Esophagus muscularis mucosa (tissue), 4 donors: ENCODE measurements around the gene SETD5. TPM values are rescaled to one million over a fixed set of nuclear protein-coding genes. Genes with fewer than 3 reads are reported as not detected.

ENCODE experiments used
- DNase-seq: peaks from one replicate; pipeline ENCODE4 v3.0.0-alpha.2; 2017; ENCODE audit errors: extremely low spot score
- H3K27ac ChIP-seq, 4 donors: fragments of 200-600 bp; sonication (generic); replicated peaks in 1 of 4; 1 replicate in 3 of 4; 2 replicates in 1 of 4; pipeline ENCODE4 v1.5.1; 2016 to 2019; ENCODE audit warnings: mild to moderate bottlenecking in 1 of 4
- H3K27me3 ChIP-seq, 4 donors: fragments of 200-600 bp; sonication (generic); one replicate each; pipeline versions ENCODE4 v1.5.1 to v1.6.0; 2016 to 2019
- H3K36me3 ChIP-seq, 4 donors: fragments of 200-600 bp; sonication (generic); one replicate each; pipeline ENCODE4 v1.5.1; 2016 to 2019
- H3K4me1 ChIP-seq, 4 donors: fragments of 200-600 bp; sonication (generic); one replicate each; pipeline ENCODE4 v1.5.1; 2016 to 2019
- H3K4me3 ChIP-seq, 4 donors: fragments of 200-600 bp; sonication (generic); 1 replicate in 2 of 4; 2 replicates in 2 of 4; pipeline ENCODE4 v1.5.1; 2016 to 2019; ENCODE audit warnings: mild to moderate bottlenecking in 4 of 4, moderate library complexity in 1 of 4
- H3K9me3 ChIP-seq, 4 donors: fragments of 200-600 bp; sonication (generic); 1 replicate in 3 of 4; 2 replicates in 1 of 4; pipeline ENCODE4 v1.5.1; 2016 to 2019
- CTCF ChIP-seq, 3 experiments: fragments of 200-600 bp in 2 of 3; fragments of 450-650 bp in 1 of 3; sonication (generic) in 2 of 3; IDR thresholded peaks; one replicate each; pipeline ENCODE4 v1.5.1; 2017 to 2019; ENCODE audit warnings: antibody characterized with exemption in 3 of 3, mild to moderate bottlenecking in 2 of 3, moderate library complexity in 1 of 3
- EP300 ChIP-seq: sonication (generic); formaldehyde crosslinking; IDR thresholded peaks from one replicate; pipeline ENCODE4 v1.6.1; 2017; ENCODE audit warnings: antibody characterized with exemption
- POLR2A ChIP-seq: fragments of 450-650 bp; IDR thresholded peaks from one replicate; pipeline ENCODE4 v1.6.1; 2017; ENCODE audit warnings: antibody characterized with exemption, moderate library complexity, mild to moderate bottlenecking, low read depth
- POLR2AphosphoS5 ChIP-seq, 2 donors: sonication (generic); formaldehyde crosslinking; IDR thresholded peaks; one replicate each; pipeline ENCODE4 v1.6.1; 2017; ENCODE audit warnings: antibody characterized with exemption in 2 of 2
- WGBS: methylation state at CpG from one replicate; pipeline ENCODE4 v1.1.5; 2018; 5-methylcytosine and 5-hydroxymethylcytosine counted together
- intact Hi-C: fragments of 100-400 bp; cut with DNase I; formaldehyde crosslinking; loops from one replicate; pipeline ENCODE4 v1.15.1; 2023
- total RNA-seq, 4 donors: library from RNA; depleted of rRNA; stranded (reverse); fragments of >200 nt; gene quantifications; one replicate each; pipeline versions ENCODE4 v1.1.0 to v1.2.1, GENCODE V29; 2016

SETD5 gene
- total RNA-seq, 4 donors from 2014 or later: 54.8 to 84.3 (median 78.1) TPM

GRCh38 chr3:9497821-9498565, 100.6 kb downstream of the SETD5 start:
- no peak for DNase-seq
- intact Hi-C loops: no loop called here
- WGBS: 91% methylated on average over 8 of the region's 8 CpGs
- Histone ChIP-seq H3K4me3 (no peak overlapping the region), H3K27ac (no peak overlapping the region), H3K36me3 (no peaks in the 10 kb centered on the region), H3K9me3 (no peaks in the 10 kb centered on the region), H3K27me3 (peaks cover 0 to 40% (median 13%) of the 10 kb centered on the region in 4 donors), H3K4me1 (peaks cover 13 to 15% (median 14%) of the 10 kb centered on the region in 4 donors)
- no peak for TF ChIP-seq POLR2A
- TF ChIP-seq EP300: no peak
- TF ChIP-seq POLR2AphosphoS5 (IDR thresholded peaks at IDR 0.05): no peak
- TF ChIP-seq CTCF (IDR thresholded peaks at IDR 0.05): no peak

- TF ChIP-seq POLR2AphosphoS5 (IDR thresholded peaks at IDR 0.05) (no peak), POLR2A (no peak), EP300 (no peak), CTCF (IDR thresholded peaks at IDR 0.05) (no peak)
- Histone ChIP-seq H3K27ac (no peak overlapping the region), H3K27me3 (peaks cover 0 to 40% (median 13%) of the 10 kb centered on the region in 4 donors), H3K36me3 (no peaks in the 10 kb centered on the region), H3K4me1 (peaks cover 13 to 15% (median 14%) of the 10 kb centered on the region in 4 donors), H3K4me3 (no peak overlapping the region), H3K9me3 (no peaks in the 10 kb centered on the region)
- WGBS: 93% methylated on average over 4 of the region's 6 CpGs
- no peak for DNase-seq
- intact Hi-C loops: no loop called here
Observed at GRCh38 chr3:9498781-9499180, 101.4 kb downstream of the SETD5 start.

- intact Hi-C loops: loop anchor here (10.0 kb wide), 1 partner anchor 145 kb away; the partner anchor contains the start of gene MTMR14
- H3K27me3 ChIP-seq: peaks cover 0 to 40% (median 13%) of the 10 kb centered on the region in 4 donors
- peak overlapping the region in 2 of 4 donors; percentile 6 to 25 for H3K4me3 ChIP-seq
- H3K9me3 ChIP-seq: no peaks in the 10 kb centered on the region
- no peaks in the 10 kb centered on the region for H3K36me3 ChIP-seq
- peaks cover 13 to 15% (median 14%) of the 10 kb centered on the region in 4 donors for H3K4me1 ChIP-seq
- H3K27ac ChIP-seq: no peak overlapping the region
- TF ChIP-seq EP300: no peak
- 32% methylated on average over 17 of the region's 19 CpGs for WGBS
- DNase-seq: no peak
Observed at GRCh38 chr3:9499455-9500107, 102.2 kb downstream of the SETD5 start.

DNA sequence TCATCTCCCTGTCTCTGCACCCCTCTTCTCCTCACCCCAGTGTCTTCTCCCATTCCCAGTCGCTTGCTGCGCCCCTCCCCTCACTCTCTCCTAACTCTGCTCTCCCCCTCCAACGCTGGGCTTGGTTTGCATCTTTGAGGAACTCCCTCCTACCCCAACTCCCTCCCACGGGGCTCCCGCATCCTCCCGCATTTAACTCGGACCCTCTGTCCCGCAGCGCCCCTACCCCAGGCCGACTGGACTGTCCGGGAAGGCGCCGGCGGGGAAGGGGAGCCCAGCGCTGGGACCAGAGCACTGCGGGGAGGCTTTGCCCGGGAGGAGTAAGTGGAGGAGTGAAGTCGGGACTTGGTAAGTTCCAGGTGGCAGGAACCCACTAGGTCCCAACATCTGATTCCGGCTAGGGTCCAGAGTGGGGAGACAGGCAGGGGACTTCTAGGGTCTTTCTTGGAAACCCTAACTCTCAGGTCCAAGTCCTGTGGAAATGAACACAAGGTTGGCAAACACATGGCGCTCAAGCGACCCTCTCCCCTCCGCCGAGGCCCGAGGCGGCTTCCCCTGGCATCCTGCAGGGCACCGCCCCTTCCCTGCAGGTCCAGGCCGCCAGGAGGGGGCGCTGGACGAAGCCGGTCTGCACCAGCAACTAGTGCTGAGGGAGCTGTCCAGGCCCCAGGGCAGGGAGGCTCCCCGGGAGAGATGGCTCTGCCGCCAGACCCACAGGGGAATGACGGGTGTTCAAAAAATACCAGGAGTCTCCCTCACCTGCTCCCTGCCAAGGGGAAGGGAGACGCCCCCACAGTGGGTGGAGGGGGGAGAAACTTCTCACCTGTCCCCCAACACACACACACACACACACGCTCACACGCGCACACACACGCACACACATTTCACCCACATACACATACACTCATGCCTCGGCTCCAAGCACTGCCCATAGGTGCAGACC, 103.0 kb downstream of the SETD5 start:
- peak overlapping the region in 3 of 4 donors; percentile 6 to 25 (median 19) for H3K4me3 ChIP-seq
- no peak for DNase-seq

More for the DNA sequence above, 103.0 kb downstream of the SETD5 start:
- intact Hi-C loops: loop anchor here (10.0 kb wide), 1 partner anchor 144 kb away; the partner anchor contains the start of gene MTMR14
- H3K4me1 ChIP-seq: peaks cover 13 to 15% (median 14%) of the 10 kb centered on the region in 4 donors
- no peaks in the 10 kb centered on the region for H3K9me3 ChIP-seq
- no peaks in the 10 kb centered on the region for H3K36me3 ChIP-seq
- H3K27ac ChIP-seq: no peak overlapping the region
- peaks cover 0 to 40% (median 13%) of the 10 kb centered on the region in 4 donors for H3K27me3 ChIP-seq
- WGBS: 25% methylated on average over 24 of the region's 39 CpGs
- no peak for TF ChIP-seq POLR2AphosphoS5 (IDR thresholded peaks at IDR 0.05)
- no peak for TF ChIP-seq POLR2A
- TF ChIP-seq CTCF (IDR thresholded peaks at IDR 0.05): peak; percentile 23 to 54 (median 30)
- TF ChIP-seq EP300: no peak
